GM12878 (cell line): Measurements from ENCODE around the gene AVP.

Experiments
- CTCF ChIP-seq, 3 experiments: IDR thresholded peaks in 2 of 3; conservative IDR thresholded peaks in 1 of 3; 2 replicates each; pipeline ENCODE4 v1.5.1; 2011; ENCODE audit warnings: low read depth in 3 of 3, low read length in 3 of 3, mild to moderate bottlenecking in 3 of 3, control low read depth in 2 of 3, moderate library complexity in 2 of 3, inconsistent platforms in 1 of 3, mixed read lengths in 1 of 3; ENCODE audit not compliant: control insufficient read depth in 2 of 3, insufficient read depth in 1 of 3; ENCODE audit errors: extremely low read depth in 1 of 3
- CUX1 ChIP-seq: IDR thresholded peaks from 2 replicates; pipeline ENCODE4 v1.6.1; 2012; ENCODE audit warnings: improper control_type of control experiment, low read depth, low read length; ENCODE audit not compliant: insufficient replicate concordance
- EP300 ChIP-seq, 2 experiments: fragments of 150-350 bp in 1 of 2; IDR thresholded peaks; 2 replicates each; pipeline ENCODE4 v1.6.1; 2011 to 2012; ENCODE audit warnings: low read depth in 2 of 2, low read length in 2 of 2, borderline replicate concordance in 1 of 2, improper control_type of control experiment in 1 of 2, inconsistent platforms in 1 of 2; ENCODE audit not compliant: control insufficient read depth in 1 of 2
- EZH2 ChIP-seq: IDR thresholded peaks from 2 replicates; pipeline ENCODE4 v1.6.1; 2012; ENCODE audit warnings: low read depth, mild to moderate bottlenecking, control low read depth, inconsistent platforms, low read length, borderline replicate concordance; ENCODE audit not compliant: control insufficient read depth
- HDAC2 ChIP-seq: fragments of 200-600 bp; sonication (generic); IDR thresholded peaks from 2 replicates; pipeline ENCODE4 v1.6.1; 2017
- JUND ChIP-seq: IDR thresholded peaks from 2 replicates; pipeline ENCODE4 v1.6.1; 2012; ENCODE audit warnings: low read depth, mild to moderate bottlenecking, low read length, improper control_type of control experiment, moderate library complexity
- MYC ChIP-seq: IDR thresholded peaks from 2 replicates; pipeline ENCODE4 v1.6.1; 2011; ENCODE audit warnings: mild to moderate bottlenecking, low read length, moderate library complexity, inconsistent platforms; ENCODE audit not compliant: insufficient read depth, insufficient replicate concordance, insufficient read length, severe bottlenecking
- POLR2AphosphoS5 ChIP-seq: IDR thresholded peaks from 2 replicates; pipeline ENCODE4 v1.6.1; 2011; ENCODE audit warnings: mild to moderate bottlenecking, low read length, inconsistent platforms
- REST ChIP-seq: IDR thresholded peaks from 2 replicates; pipeline ENCODE4 v1.6.1; 2012; ENCODE audit warnings: mild to moderate bottlenecking, low read depth, low read length
- SMC3 ChIP-seq: IDR thresholded peaks from 2 replicates; pipeline ENCODE4 v1.6.1; 2011; ENCODE audit warnings: low read length, improper control_type of control experiment, borderline replicate concordance
- SPI1 ChIP-seq: IDR thresholded peaks from 2 replicates; pipeline ENCODE4 v1.6.1; 2011; ENCODE audit warnings: low read depth, mild to moderate bottlenecking, low read length, moderate library complexity, borderline replicate concordance; ENCODE audit not compliant: insufficient read depth

- no peak for TF ChIP-seq CTCF (IDR thresholded peaks at IDR 0.05 in 2 of 3, conservative IDR thresholded peaks at IDR 0.05 in 1 of 3; ENCODE audit: control insufficient read depth in 2 of 3, extremely low read depth in 1 of 3, insufficient read depth in 1 of 3, low read depth in 3 of 3, low read length in 3 of 3)
- TF ChIP-seq HDAC2, result no peak
- TF ChIP-seq MYC, result no peak
- no peak for TF ChIP-seq POLR2AphosphoS5
- TF ChIP-seq EZH2, result no peak
- TF ChIP-seq REST, result no peak
- no peak for TF ChIP-seq JUND
- TF ChIP-seq CUX1, result no peak
- TF ChIP-seq SPI1, result no peak
- no peak for TF ChIP-seq EP300 (IDR thresholded peaks at IDR 0.05; ENCODE audit: borderline replicate concordance in 1 of 2, control insufficient read depth in 1 of 2, low read depth in 2 of 2, low read length in 2 of 2)
- TF ChIP-seq SMC3, result no peak
Observed at GRCh38 chr20:3032624-3033023, 51.9 kb downstream of the AVP start.
